Activated T-helper 1 cell treated with anti-CD3 and anti-CD28 coated beads, Interleukin-2, amount 50 U/mL, for 16 hours (primary cell): ENCODE results near the gene GAS7.
"Not testable (repeated sequence)": the region's sequence is repeated elsewhere in the genome, so short reads cannot be mapped to it uniquely, and the experiment has no call there.

Source experiments
- DNase-seq, 2 donors: peaks; one replicate each; pipeline ENCODE4 v3.0.0-alpha.2; 2020; ENCODE audit warnings: low read depth in 1 of 2, low spot score in 1 of 2

Gene GAS7

GRCh38 chr17:10031127-10031526 is 167.3 kb downstream of the GAS7 start:
- no peak for DNase-seq

GRCh38 chr17:10029129-10029528 is 169.3 kb downstream of the GAS7 start:
- no peak for DNase-seq

- no peak for DNase-seq
Observed at GRCh38 chr17:10025976-10026901, 172.2 kb downstream of the GAS7 start.

GRCh38 chr17:10025224-10025623 is 173.2 kb downstream of the GAS7 start:
- no peak for DNase-seq

- DNase-seq, result no peak
Observed at GRCh38 chr17:10022416-10022815, 176.0 kb downstream of the GAS7 start.

DNA sequence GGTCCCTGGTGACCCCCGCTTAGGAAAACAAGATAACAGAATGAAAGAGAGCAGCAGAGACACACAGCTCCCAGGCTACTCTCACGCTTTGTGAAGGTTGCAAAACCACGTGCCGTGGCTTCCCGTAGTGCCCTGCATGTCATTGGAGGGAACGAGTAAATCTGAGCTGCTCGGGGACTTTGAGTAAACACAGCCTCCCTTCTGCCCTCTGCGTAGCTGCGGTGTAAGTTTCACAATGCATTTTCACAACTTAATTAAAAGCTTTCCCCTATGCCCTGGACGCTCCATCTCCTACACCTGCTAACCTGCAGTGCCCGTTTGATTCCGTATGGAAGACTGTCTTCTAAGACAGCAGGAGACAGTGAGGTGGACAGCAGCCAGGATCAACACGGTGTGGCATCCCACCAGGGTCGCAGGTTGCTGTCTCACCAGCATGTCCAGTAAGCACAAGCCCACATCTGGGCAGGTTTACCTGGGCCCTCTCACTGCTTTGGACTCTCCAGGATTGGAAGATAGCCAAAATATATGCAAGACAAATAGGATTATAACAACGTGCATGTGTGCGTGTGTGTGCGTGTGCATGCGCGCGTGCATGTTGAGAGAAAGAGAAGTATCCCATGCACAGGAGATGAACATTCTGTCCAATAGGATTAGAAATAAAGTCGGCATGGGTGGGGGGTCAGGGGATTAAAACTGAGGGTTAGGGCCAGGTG is 177.0 kb downstream of the GAS7 start:
- DNase-seq, result no peak

GRCh38 chr17:10019941-10020451 is 178.4 kb downstream of the GAS7 start:
- no peak for DNase-seq

- DNase-seq, result no peak
Observed at GRCh38 chr17:10018461-10018891, 179.9 kb downstream of the GAS7 start.

GRCh38 chr17:10016958-10017570 is 181.3 kb downstream of the GAS7 start:
- not testable (repeated sequence) for DNase-seq

GRCh38 chr17:10013365-10014112 is 184.9 kb downstream of the GAS7 start:
- no peak for DNase-seq

DNA sequence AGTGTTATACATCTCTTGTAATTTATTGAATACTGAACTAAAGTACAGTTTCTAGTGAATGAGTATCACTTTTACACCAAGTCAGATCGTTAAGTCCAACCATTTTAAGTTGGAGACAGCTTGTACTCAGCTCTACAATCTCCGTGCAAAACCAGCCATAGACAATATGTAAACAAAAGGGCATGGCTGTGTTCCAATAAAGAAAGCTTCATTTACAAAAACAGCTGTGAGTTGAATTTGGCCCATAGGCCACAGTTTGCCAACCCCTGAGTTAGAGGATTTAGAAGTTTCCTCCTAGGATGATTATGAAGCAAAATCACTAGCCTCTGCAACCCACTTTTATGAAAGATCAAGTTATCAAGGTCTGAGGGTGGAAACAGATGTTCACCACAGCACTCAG is 187.7 kb downstream of the GAS7 start:
- no peak for DNase-seq

GRCh38 chr17:10003705-10004104 is 194.7 kb downstream of the GAS7 start:
- no peak for DNase-seq

DNA sequence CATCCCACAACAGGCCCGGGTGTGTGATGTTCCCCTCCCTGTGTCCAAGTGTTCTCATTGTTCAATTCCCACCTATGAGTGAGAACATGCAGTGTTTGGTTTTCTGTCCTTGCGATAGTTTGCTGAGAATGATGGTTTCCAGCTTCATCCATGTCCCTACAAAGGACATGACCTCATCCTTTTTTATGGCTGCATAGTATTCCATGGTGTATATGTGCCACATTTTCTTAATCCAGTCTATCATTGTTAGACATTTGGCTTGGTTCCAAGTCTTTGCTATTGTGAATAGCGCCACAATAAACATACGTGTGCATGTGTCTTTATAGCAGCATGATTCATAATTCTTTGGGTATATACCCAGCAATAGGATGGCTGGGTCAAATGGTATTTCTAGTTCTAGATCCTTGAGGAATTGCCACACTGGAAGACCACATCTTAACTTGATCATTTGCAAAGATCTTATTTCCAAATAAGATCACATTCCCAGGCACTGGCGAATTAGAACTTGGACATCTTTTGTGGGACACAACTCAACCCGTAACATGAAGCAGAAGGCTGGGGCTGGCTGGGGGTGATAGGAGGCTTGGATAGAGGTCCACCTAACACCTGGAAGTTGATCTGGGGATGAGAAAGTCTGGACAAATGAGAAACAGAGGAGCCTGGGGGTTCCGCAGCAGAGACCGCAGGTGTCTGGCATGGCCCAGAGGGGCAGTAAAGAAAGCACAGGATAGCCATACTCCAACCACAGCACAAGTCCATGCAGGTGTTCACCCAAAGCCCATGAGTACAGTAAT is 195.6 kb downstream of the GAS7 start:
- not testable (repeated sequence) for DNase-seq

DNA sequence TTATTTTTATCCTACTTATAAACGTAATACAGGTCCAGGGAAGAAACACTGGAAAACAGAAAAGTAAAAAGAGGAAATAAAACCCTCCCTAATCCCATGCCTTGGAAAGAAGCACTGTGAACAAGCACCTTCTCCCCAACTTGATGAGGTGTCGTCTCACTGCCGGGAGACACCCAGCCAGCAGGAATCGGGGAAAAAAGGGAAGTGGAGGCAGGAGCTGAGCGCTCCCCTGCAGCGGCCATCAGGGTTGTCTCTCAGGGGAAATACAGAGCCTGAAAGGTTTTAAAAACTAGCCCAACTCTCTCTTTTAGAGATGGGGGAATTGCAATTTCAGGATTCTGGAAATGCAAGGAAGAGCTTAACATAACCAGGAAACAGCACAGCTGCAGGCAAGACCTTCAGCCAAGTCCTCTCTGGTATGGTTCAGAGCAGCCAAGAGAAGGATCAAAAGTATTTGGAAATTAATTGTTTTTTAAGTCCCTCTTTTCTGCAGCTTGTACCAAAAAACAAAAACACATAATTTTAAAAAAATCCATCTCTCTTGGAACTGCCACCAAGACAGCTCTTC is 197.0 kb downstream of the GAS7 start:
- DNase-seq, result no peak

DNA sequence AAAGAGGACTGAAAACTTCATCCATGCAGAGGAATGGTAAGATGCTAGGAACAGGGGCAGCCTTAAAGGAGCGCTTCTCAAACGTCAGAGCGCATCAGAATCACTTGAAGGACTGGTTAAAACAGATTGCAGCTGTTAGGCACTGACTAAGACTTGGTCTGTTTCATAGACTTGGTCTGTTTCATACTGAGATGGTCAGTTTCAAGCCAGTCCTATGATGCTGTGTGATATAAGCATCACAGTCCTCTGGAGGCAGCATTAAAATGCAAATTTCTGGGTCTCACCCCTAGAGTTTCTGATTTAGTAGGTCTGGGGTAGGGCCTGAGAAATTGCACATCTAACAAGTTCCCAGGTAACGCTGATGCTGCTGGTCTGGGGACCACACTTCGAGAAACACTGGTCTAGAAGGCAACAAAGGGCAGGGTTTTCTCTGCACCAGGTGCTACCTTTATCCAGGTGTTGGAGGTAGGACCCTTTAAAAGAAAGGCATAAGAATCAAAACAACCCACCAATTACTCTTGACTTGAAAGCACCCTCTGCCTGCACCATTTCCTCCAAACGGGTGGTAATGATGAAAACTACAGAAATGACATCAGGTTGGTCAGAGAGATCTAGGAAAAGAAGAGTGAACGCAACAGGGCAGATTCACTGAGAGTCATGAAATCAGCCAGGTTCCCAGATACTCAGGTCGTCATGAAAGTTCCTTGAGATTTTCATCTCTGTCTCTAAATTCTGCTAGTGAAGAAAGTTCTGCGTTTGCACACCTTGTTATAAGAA is 198.3 kb downstream of the GAS7 start:
- DNase-seq, result no peak

- DNase-seq, result no peak
Observed at GRCh38 chr17:9998060-9998459, 200.3 kb downstream of the GAS7 start.

GRCh38 chr17:9994761-9995160 is 203.6 kb downstream of the GAS7 start:
- no peak for DNase-seq

GRCh38 chr17:9991796-9992195 is 206.6 kb downstream of the GAS7 start:
- DNase-seq, result no peak

DNA sequence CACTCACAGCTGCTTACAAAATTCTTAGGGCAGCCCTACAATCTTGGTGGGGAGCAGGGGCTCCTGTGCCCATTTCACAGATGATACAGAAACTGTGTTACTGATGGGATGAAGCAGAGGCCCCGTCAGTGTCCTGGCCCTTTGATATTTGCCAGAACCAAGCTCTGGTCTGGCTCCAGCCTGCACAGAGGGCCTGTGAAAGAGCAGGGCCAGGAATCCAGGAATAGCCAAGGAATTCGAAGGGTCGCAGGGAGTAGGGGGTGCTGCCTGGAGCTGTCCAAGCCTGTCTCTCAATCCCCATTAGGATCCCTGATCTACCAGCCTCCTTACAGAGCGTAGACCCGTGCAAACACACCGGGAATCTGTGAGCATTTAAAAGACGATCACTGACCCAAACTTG is 207.1 kb downstream of the GAS7 start:
- no peak for DNase-seq
